Dermis microvascular lymphatic vessel endothelial cell (primary cell): ENCODE data around the gene EXD3. TPM values are rescaled to one million over a fixed set of nuclear protein-coding genes. Genes with fewer than 3 reads are reported as not detected.
A peak's percentile ranks its signal among the peaks of the same experiment; 100 is the strongest.

Source experiments
- DNase-seq, 2 donors: peaks; one replicate each; pipeline versions ENCODE4 v3.0.0 to v3.0.0-alpha.2; 2010; ENCODE audit warnings: low read depth in 2 of 2
- total RNA-seq: library from RNA; depleted of rRNA; stranded (reverse); fragments of >200 nt; gene quantifications from 2 replicates; pipeline ENCODE4 v1.2.1, GENCODE V29; 2014

The EXD3 gene
- total RNA-seq, 1 donor from 2014 or later: 12.2 TPM

- no peak for DNase-seq
Measured at GRCh38 chr9:137317718-137318511, 105.0 kb downstream of the EXD3 start.

- no peak for DNase-seq
Measured at GRCh38 chr9:137317021-137317717, 105.8 kb downstream of the EXD3 start.

DNA sequence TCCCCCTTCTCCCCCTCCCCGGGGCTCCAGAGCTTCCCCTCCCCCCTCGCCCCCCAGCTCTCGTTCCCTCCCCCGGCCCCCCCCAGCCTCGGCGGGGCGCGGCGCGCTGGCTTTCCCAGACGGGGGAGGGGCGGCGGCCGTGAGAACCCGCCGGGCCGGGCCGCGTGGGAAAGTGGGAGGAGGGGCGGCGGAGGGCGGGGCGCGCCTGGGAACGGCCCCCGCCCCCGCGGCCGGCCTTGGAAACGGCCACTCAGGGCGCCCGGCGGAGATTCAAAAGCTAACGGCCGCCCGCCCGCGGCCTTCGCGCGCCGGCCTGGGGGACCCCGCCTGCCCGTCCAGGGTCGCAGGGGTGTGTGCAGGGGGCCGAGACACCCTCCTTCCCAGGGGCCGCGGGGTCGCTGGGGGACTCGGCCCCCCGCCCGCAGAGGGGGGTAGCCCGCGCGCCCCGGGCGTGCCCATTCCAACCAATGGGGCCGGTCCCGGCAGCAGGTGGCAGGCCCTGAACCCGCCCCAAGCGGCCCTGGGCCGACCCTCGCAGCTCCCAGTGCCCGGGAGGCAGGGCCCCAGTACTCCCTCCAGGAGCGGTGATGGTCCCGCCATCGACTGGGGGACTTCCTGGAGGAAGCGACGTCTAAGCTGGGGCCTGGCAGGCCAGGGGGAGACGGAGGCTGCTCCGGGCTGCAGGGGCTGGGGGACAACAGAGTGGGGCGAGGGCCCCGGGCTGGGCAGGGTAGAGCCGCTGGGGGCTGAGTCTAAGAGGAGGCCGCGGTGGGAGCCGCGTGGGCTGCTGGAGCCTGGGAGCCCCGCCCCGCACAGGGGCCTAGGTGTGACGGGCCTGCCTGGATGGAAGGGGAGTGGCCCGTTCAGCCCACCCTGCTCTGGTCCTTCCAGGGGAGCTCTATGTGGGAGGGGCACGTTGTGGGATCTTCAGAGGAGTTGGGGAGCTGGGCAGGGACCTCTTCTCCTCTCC is 106.7 kb downstream of the EXD3 start:
- DNase-seq: peak in 1 of 2 donors; percentile 88

- DNase-seq: no peak
Measured at GRCh38 chr9:137315581-137316011, 107.4 kb downstream of the EXD3 start.

- no peak for DNase-seq
Measured at GRCh38 chr9:137314561-137315560, 108.1 kb downstream of the EXD3 start.

DNA sequence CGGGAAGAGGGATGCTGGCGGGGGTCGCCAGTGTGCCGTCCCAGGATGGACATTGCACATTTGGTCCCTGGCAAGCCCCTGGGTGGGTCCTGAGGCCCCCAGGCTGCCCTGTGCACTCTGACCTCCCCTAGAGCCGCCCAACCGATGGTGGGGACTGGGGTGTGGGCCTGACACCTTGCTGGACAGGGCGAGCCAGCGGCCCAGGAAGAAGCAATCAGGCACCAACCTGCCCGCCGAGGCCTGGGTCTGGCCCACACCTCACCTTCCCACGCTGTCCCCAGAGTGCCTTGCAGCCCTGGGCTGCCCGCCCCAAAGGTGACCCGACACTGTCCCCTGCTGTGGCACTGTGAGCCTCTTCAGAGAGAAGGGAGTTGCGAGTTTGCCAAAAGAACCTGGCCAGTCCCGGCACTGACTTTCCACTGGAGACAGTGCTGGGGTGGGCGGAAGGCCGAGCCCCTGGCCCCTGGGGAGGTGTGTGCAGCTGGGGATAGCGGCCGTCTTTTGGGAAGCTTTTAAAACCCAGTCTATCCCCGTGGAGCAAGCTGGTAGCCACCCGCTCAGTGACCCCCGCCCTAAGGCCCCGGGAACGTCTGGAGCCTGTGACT is 108.9 kb downstream of the EXD3 start:
- no peak for DNase-seq

DNA sequence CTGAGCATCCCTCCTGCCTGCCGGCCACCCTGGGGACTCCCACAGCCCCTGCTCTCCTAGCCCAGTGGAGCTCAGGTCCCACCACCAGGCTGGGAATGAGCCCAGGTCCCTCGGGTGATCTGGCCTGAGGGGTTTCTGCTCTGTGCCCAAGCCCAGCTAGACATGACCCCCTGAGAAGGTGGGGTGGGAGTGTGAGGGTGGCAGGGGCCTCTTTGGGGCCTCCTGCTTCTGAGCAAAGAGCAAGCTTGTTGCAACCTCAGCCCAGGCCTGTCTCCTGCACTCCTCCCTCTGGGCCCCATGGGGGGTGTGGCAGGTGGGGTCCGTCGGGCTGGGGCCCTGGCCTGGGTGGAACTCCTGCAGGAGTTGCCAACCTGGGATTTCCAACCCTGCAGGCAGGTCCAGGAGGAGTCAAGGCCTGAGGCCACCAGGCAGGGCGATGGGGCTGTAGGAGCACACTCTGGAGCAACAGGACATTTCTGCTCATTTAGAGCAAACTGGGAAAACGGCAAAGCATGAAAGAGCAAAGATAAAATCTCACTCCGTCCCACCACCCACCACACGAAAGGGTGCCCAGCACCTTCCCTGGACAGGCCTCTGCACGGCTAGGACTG is 109.5 kb downstream of the EXD3 start:
- DNase-seq: no peak

DNA sequence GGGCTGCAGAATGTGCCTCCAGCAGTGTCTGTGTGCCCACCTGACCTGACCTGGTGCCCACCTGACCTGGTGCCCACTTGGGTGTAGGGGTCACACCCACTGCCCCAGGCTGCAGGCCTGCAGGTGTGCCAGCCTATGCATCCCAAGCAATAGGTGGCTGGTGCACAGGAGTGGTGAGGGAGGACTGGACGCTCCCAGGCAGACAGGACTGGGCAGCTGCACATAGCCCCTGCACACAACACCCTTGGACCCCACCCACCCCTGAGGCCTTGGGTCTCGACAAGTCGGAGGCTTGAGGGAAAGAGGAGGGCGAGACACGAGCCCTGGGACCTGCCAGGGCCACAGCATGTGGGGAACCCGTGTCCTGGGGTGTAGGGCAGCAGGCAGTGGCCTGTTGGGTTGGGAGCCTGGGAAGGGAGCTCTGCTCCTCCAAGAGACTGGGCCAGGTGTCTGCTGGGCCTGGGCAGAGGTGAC is 110.1 kb downstream of the EXD3 start:
- no peak for DNase-seq

DNA sequence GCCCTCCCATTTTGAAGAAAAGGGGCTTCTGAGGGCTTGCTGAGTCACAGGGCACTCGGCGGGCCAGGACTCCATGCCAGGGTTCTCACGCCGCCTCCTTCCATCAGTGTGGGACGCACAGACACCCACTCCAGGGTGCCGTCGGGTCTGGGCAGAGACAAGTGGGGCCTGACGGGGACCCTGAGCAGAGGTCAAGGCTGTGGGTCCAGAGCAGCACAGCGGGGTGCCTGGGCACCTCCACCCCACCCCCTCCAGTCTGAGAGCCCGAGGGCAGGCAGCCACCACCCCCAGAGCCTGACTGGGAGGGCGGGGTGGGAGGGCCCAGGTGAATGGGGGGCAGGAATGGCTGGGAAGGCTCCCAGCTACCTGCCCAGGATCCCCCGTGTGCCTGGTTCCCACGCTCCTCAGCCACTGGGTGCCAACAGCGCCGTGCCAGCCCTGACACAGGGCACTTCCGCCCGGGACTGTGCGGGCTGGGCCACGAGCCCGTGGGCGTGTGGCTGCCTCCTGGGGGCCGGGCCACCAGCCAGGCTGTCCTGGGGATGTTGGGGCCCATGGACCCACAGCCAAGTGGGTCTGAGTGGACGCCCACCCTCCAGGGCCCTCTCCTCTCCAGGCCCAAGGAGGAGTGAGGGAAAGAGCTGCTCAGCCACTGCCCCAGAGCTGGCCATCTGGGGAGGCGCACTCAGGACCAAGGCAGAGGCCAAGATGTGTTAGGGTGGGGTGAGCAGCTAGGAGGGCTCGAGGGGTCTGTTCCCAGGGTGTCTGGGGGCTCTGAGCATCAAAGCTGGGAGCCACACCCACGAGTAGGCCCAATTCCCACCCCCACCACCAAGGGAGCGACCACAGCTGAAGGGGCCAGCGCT is 110.7 kb downstream of the EXD3 start:
- DNase-seq: no peak

GRCh38 chr9:137311171-137311985 is 111.6 kb downstream of the EXD3 start:
- peak in 1 of 2 donors; percentile 84 for DNase-seq

DNA sequence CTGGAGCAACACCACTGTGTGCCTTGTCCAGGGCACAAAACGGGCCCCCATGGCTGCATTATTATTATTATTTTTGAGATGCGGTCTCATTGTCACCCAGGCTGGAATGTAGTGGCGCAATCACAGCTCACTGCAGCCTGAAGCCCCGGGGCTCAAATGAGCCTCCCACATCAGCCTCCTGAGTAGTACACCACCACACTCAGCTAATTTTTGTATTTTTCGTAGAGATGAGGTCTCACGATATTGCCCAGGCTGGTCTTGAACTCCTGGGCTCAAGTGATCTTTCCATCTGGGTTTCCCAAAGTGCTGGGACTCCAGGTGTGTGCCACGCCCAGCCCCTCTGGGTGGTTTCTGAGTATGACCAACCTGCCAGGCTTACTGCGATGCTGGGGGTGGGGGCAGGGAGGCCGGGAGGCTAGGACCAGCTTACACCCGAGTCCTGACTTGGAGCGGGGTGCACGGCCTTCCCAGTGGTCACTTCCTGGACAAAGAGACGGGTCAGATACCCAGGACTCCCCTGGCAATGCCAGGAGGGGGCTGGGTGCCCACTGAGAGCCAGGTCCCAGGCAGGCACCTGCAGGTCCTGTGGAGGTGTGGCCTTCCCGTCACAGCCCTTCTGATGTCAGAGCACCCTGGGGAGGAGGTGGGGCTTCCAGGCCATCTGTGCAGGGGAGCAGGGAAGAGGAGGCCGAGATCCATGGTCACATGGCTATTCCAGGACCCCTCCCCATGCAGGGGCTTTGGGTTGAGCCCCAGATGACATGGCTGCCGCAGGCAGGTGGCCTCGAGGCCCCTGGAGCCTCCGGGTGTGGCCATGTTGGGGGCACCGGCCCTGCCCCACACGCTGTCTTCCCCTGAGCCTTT is 112.5 kb downstream of the EXD3 start:
- DNase-seq: no peak

DNA sequence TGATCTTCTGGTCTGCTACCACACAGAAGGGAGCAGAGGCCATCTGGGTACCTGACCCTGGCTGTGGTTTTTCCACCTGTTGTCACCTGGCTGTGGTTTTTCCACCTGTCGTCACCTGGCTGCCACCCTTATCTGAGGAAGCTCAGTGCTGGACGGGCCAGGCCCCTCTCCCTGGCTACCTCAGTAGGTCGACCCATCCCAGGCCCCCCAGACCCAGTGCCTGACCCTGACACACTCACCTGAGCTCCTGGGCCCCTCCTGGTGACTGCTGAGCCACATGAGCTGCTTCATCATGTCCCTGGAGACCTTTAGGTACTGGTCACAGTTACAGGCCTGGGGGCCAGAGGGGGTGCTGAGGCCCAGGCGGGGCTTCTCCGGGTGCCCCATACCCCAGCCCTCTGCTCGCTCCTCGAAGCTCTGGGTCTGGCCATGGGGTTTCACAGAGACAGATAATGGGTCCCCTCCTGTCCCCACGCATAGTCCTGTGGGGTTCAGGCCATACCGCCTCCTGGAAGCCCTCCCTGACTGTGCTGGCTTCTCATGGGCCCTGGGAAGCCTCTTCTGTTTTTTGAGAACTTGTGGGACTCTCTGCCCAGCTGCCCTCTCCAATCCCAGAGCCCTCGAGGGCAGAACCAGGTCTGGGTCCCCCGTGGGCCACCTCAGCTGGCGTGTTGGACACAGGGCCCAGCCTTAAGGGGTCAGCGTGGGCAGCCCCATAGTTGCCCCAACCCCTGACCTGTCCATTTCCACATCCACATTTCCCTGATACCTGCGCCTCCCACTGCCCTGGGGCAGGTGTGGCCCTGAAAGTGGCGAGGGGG is 113.4 kb downstream of the EXD3 start:
- no peak for DNase-seq

DNA sequence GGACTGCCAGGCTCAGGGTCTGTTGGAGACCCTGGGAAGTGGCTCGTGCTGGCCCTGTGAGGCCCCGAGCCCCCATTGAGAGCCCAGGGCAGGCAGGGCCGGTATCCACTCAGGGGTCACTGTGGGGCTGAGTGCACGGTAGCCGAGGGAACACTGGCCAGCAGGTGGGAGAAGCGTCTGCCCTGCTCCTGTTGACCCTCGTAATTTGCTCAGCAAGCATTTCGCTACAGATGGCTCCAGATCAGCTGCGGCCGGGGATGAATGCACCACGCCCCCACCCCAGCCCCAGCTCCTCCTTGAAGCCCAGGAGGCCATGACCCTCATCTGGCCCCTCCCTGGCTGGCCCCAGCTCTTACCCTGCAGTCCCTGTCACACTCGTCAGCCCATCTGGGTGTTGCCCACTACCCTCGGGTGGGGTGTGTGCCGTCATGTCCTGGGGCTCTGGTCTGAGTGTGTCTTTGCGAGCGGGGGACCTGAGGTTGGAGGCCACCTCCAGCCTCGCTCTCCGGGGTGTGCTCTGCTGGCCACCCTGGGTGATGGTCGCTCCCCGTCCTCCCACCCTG is 114.8 kb downstream of the EXD3 start:
- no peak for DNase-seq

- DNase-seq: no peak
Measured at GRCh38 chr9:137307255-137308056, 115.5 kb downstream of the EXD3 start.

DNA sequence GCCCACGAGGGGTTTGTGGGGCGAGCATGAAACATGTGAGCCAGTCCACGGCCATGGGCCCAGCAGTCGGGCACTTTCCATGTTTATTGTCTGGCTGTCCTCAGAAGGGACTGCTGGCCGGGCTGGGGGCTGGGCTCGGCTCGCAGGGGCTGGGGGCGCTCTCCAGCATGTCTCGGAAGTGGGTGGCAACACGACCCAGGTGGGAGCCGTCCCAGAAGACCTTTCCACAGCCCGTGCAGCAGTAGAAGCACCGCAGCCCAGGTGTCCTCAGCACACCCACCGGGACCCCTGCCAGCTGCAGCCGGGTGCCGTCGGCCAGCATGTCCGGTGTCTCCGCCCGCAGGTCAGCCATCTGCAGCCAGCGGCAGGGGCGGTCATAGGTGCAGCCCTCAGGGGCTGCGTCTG is 116.1 kb downstream of the EXD3 start:
- DNase-seq: peak in 1 of 2 donors; percentile 86
